Measurements from ENCODE around the gene NDUFA5. TPM values are rescaled to one million over a fixed set of nuclear protein-coding genes. Genes with fewer than 3 reads are reported as not detected.

NDUFA5 gene
- total RNA-seq, 1 experiment from 2014 or later, result 53.4 TPM

DNA sequence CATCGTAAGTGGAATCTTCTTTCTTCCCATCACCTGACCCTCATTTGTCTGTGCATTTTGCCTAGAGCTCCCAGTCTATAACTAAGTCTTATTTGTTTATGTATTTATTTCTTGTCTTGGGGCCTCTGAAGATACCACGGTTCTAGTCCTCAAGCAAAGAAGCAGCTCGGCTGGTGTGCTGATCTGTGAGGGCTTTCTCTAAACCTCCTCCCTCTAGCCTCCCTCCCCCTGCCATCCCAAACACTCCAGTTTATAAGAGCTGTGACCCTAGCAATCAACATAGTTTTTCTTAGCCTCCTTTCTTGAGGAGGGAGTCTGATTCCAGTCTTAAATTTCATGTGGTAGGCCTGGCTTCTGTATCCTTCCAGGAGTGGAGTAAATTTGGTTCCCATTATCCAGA is 15.7 kb upstream of the NDUFA5 start:
- BruUV-seq (replicated peaks), result no TSS peak
- intact Hi-C loops (cut with micrococcal nuclease; ENCODE audit: unreplicated experiment), result no loop called here
- ChIA-PET POLR2A (no interaction called here), CTCF (no interaction called here)
- no peak for TF ChIP-seq TCF7L2 (IDR thresholded peaks at IDR 0.05; ENCODE audit: low read depth, low read length)
- TF ChIP-seq, protein P1, sequence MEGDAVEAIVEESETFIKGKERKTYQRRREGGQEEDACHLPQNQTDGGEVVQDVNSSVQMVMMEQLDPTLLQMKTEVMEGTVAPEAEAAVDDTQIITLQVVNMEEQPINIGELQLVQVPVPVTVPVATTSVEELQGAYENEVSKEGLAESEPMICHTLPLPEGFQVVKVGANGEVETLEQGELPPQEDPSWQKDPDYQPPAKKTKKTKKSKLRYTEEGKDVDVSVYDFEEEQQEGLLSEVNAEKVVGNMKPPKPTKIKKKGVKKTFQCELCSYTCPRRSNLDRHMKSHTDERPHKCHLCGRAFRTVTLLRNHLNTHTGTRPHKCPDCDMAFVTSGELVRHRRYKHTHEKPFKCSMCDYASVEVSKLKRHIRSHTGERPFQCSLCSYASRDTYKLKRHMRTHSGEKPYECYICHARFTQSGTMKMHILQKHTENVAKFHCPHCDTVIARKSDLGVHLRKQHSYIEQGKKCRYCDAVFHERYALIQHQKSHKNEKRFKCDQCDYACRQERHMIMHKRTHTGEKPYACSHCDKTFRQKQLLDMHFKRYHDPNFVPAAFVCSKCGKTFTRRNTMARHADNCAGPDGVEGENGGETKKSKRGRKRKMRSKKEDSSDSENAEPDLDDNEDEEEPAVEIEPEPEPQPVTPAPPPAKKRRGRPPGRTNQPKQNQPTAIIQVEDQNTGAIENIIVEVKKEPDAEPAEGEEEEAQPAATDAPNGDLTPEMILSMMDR (IDR thresholded peaks at IDR 0.05), result no peak
- TF ChIP-seq SIN3A (IDR thresholded peaks at IDR 0.05; ENCODE audit: borderline replicate concordance, insufficient read depth, low read depth, low read length), result no peak
- TF ChIP-seq POLR2AphosphoS5 (IDR thresholded peaks at IDR 0.05; ENCODE audit: low read depth, low read length), result no peak
- TF ChIP-seq, protein P2, sequence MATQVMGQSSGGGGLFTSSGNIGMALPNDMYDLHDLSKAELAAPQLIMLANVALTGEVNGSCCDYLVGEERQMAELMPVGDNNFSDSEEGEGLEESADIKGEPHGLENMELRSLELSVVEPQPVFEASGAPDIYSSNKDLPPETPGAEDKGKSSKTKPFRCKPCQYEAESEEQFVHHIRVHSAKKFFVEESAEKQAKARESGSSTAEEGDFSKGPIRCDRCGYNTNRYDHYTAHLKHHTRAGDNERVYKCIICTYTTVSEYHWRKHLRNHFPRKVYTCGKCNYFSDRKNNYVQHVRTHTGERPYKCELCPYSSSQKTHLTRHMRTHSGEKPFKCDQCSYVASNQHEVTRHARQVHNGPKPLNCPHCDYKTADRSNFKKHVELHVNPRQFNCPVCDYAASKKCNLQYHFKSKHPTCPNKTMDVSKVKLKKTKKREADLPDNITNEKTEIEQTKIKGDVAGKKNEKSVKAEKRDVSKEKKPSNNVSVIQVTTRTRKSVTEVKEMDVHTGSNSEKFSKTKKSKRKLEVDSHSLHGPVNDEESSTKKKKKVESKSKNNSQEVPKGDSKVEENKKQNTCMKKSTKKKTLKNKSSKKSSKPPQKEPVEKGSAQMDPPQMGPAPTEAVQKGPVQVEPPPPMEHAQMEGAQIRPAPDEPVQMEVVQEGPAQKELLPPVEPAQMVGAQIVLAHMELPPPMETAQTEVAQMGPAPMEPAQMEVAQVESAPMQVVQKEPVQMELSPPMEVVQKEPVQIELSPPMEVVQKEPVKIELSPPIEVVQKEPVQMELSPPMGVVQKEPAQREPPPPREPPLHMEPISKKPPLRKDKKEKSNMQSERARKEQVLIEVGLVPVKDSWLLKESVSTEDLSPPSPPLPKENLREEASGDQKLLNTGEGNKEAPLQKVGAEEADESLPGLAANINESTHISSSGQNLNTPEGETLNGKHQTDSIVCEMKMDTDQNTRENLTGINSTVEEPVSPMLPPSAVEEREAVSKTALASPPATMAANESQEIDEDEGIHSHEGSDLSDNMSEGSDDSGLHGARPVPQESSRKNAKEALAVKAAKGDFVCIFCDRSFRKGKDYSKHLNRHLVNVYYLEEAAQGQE (IDR thresholded peaks at IDR 0.05; ENCODE audit: insufficient read depth in 1 of 2, low read depth in 2 of 2, low read length in 1 of 2), result no peak
- ATAC-seq (no peak), DNase-seq (ENCODE audit: low read depth, low spot score) (no peak)
- in situ Hi-C loops (cut with HindIII; ENCODE audit: low pct_unique_long_range_greater_than_20kb, low sequenced_read_pairs), result no loop called here
- Histone ChIP-seq H3K9me3 (ENCODE audit: control insufficient read depth, insufficient read depth, low read depth, low read length) (no peaks in the 10 kb centered on the region), H3K4me3 (ENCODE audit: low read depth in 2 of 2, low read length in 2 of 2) (no peak overlapping the region), H3K27ac (ENCODE audit: low read length) (no peak overlapping the region), H3K4me1 (ENCODE audit: control insufficient read depth, insufficient read depth, low read length) (no peaks in the 10 kb centered on the region), H3K27me3 (ENCODE audit: control insufficient read depth, insufficient read depth, low read length) (peaks cover 5% of the 10 kb centered on the region; the same call in 1 of the 2 replicates), H3K36me3 (ENCODE audit: control insufficient read depth, insufficient read depth, low read length) (no peaks in the 10 kb centered on the region)

DNA sequence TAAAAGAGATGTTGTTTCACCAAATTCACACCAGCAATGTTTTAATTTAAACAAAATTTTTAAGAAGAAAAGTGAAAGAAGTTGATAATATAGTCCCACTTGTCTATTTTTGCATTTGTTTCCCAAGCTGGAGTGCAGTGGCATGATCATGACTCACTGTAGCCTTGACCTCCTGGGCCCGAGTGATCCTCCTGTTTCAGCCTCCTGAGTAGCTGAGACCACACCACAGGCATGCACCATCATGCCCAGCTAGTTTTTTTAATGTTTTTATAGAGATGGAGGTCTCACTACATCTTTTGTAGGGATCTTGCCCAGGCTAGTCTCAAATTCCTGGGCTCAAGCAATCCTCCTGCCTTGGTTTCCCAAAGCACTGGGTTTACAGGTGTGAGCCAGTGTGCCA is 14.1 kb upstream of the NDUFA5 start:
- no peak for ATAC-seq
- POLR2A ChIA-PET, result no interaction called here
- Histone ChIP-seq H3K4me1 (ENCODE audit: control insufficient read depth, insufficient read depth, low read length) (no peaks in the 10 kb centered on the region), H3K4me3 (ENCODE audit: low read depth in 2 of 2, low read length in 2 of 2) (no peak overlapping the region), H3K27me3 (ENCODE audit: control insufficient read depth, insufficient read depth, low read length) (peaks cover 2% of the 10 kb centered on the region; the same call in 1 of the 2 replicates), H3K36me3 (ENCODE audit: control insufficient read depth, insufficient read depth, low read length) (no peaks in the 10 kb centered on the region), H3K27ac (ENCODE audit: low read length) (no peak overlapping the region), H3K9me3 (ENCODE audit: control insufficient read depth, insufficient read depth, low read depth, low read length) (no peaks in the 10 kb centered on the region)
- CTCF ChIA-PET, result no interaction called here
- no TSS peak for BruUV-seq (replicated peaks)
- in situ Hi-C loops (cut with HindIII; ENCODE audit: low pct_unique_long_range_greater_than_20kb, low sequenced_read_pairs), result no loop called here
- intact Hi-C loops (cut with micrococcal nuclease; ENCODE audit: unreplicated experiment), result no loop called here
- TF ChIP-seq POLR2AphosphoS5 (IDR thresholded peaks at IDR 0.05; ENCODE audit: low read depth, low read length), result no peak
- TF ChIP-seq, protein P1 (IDR thresholded peaks at IDR 0.05), result no peak
- TF ChIP-seq SIN3A (IDR thresholded peaks at IDR 0.05; ENCODE audit: borderline replicate concordance, insufficient read depth, low read depth, low read length), result no peak
- TF ChIP-seq, protein P2 (IDR thresholded peaks at IDR 0.05; ENCODE audit: insufficient read depth in 1 of 2, low read depth in 2 of 2, low read length in 1 of 2), result no peak
- no peak for TF ChIP-seq TCF7L2 (IDR thresholded peaks at IDR 0.05; ENCODE audit: low read depth, low read length)
- no peak for DNase-seq (ENCODE audit: low read depth, low spot score)

Measured in Panc1 (cell line).